Suppressor macrophage treated with lipopolysaccharide for 4 hours (primary cell): ENCODE results near the gene FILIP1L.
A peak's percentile ranks its signal among the peaks of the same experiment; 100 is the strongest.
"Not testable (repeated sequence)": the region's sequence is repeated elsewhere in the genome, so short reads cannot be mapped to it uniquely, and the experiment has no call there.

Source experiments
- DNase-seq: peaks from one replicate; pipeline ENCODE4 v3.0.0-alpha.2; 2020

Gene FILIP1L

DNA sequence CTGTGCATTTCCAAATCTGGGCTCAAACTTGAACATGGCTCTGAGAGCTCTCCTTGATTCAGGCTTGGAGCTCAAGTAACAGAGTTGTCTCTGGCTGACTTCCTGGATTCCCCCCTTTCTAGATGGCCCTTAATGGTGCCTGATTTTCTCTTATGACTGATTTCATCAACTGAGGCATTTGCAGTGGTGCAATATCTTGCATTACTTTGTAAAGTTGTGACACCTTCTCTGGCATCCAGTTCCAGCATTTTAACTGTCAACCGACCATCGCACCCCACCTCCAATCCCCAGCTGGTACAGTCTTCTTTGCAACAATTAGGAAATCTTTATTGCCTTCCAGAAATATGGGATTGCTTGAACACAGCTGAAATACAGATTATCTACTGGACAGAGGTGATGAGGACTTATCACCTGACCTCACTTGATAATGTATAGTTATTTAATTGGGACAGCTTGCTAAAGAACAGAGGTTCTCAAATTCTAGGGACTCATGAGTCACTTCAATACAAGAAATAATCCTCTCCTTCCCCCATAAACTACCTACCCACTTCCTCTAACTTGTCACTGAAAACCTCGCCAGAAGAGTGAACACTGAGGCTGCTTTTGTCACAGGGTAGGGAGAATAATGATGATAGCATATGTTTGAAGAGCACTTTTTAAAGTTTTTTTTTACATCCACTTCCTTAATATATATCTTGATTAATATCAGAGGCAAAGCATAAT is 41.8 kb downstream of the FILIP1L start:
- peak; percentile 62 for DNase-seq

DNA sequence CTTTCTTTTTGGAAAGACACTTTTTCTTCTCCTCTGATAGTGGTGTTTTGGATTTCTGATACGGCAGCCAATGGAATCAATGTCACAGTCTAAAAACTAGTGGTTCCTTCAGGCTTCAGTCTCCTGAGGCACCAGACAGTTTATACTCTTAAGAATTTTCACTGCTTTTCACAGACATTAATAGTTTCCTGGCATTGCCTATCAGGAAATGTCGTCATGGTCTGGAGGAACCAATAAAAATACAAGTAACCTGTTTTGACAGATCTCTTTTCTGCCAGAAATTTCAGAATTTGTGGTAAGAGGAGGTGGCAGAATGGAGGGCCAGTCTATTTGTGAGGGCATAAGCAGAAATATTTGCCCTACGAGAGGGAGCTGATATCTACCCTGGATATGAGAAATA is 44.8 kb downstream of the FILIP1L start:
- no peak for DNase-seq

DNA sequence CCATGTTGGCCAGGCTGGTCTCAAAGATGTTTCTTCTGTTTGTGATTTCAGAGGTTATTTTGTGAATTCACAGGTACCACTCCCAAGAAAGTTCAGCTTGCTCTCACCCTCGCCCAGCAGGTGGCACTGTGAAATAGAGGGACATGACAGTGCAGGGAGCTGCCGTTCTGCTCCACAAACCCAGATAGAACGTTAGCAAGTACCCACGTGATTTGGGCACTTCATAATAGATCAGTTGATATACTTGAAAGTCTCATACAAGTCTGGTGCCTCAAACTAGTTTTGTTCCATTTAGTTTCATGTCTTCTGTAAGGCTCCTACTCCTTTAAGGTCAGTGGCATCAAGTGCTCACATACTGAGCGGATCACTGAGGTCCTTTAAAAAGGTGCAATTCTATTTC is 45.5 kb downstream of the FILIP1L start:
- peak; percentile 56 for DNase-seq

DNA sequence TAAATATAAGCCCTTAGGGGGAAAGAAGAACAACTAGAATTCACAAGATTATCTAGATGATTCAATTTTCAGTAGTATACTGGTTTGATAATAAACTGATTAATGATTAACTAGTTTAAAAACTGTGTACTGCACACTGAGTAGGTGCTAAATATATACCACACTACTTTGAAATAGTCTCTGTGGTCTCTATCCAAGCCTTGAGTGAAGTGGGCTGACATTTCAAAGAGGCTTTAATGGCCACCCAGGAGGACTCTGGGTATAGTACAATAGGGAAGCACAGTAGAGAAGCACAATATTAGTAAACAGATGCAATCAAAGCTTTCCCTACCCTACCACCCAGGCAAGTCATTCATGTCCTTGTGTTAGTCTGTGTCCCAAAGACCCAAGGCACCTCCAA is 46.7 kb downstream of the FILIP1L start:
- DNase-seq, result no peak

DNA sequence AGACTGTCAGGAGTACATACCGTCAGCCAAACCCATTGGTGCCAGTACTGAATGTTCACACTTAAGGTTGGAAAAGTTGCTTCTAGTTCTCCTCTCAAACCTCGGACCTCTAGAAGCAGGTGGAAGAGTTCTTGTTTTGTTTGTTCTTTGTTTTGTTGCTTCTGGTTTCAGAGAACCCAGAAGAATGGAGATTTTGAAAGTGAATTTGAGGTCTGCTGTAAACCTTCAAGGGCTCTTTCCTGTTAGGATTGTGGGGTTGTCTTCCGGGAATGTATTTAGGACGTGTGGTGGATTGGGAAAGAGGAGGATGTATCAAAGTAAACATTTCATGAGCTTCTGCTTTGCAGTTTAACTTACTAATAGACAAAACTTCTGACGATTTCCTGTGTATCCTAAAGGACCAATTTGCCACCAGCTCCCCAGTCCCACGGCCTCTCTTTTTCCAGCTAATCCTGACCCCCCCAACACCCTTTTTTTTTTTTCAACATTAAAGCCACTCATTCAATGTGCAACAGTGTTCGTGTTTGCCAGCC is 50.3 kb downstream of the FILIP1L start:
- no peak for DNase-seq

DNA sequence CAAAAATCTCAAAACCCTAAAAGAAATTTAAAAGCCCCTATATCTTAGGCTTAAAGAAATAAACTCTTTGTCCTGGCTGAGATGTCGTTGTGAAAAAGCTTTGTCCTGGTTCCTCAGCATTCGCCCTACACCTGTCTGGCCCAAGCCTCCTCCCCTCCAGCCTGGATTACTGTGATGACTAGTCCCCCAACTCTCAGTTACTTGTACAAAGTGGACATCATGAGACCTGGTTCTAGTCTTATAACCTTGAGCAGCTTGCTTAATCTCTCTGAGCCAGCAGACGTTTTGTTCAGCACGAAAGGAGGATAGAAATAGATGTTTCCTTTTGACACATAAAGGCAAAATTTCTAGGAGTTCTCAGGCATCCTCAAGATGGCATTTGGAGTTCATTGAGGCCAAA is 51.6 kb downstream of the FILIP1L start:
- no peak for DNase-seq

DNA sequence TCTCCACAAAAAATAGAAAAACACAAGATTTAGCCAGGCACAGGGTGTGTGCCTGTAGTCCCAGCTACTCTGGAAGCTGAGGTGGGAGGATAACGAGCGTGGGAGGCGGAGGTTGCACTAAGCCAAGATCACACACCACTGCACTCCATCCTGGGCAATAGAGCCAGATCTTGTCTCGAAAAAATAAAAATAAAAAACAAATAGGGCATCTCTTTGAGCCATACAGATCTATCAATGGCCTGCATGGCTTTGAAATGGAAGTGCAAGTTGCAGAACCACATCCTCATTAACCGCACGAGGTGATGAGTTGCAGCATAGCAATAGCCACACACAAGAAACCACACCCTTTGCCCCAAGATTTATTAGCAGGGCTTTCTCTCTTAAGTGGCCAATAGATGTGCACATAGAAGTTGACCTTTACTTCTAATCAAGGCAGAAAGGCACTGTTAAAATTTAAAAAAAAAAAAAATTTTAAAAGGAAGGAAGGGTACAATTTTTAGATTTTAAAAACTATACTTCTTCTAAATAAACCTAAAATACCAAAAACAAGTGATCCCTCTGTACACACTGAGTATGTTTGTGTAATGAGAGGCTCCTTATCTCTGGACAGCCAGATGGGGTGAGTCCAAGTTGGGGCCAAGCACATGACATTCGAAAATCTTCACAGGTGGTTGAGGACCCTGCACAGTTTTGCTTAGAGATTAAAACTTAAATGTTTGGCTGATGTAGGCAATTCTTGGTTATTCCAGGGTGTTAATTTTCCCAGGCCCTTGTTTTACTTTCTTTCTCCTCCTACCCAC is 53.4 kb downstream of the FILIP1L start:
- peak; percentile 19 for DNase-seq

DNA sequence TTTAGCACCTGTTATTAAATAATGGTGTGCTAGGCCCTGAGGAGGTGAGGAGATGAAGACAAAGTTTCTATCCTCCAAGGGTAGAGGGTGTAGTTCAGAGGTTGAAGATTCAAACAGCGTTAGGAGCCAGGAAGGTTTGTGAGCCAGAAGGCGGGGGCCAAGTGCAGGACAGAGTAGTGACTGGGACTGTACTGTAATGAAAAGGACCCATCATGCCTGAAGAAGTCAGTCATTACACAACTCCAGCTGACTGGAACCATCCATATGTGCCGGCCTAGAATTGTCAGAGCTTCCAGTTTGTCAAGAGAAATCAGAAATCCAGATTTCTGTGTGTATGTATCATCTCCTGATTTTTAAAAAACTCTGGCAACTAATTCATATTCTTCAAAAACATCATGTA is 54.8 kb downstream of the FILIP1L start:
- no peak for DNase-seq

DNA sequence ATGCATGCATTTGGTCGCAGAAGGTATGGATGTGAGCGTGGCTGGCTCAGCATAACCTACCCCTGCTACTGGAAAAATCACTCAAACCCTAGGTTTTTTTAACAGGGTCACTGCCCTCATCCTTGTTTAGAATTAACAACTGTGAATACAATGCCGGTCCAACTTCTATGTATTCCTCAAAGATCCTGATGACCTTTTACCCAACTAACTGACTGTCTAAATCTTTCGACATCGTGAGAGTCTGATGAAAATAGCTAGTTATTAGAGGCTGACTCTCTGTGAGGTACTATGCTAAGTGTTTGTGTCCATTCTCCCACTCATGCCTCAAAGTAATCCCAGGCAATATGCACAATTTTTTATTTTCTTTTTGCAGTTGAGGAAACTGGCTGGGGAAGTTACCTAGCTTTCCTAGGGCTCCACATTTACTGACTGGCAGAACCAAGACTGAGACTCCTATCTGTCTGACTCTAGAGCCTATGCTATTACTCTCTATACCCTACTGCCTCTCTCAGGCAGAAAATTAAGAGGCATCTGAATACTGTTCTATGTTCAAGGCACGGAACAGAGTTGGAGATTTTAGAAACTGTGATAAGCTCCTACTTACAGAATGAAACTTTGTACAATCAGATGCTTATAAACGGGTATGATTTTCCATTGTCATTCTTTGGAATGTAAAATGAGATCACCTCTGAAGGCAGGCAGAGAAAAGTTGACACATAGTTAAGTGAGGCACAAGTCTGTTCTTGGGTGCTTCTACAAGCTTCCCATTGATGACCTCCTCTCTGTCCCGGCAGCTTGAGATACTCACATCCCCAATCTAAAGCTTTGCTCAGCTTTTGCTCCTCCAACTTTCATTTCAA is 56.4 kb downstream of the FILIP1L start:
- no peak for DNase-seq

DNA sequence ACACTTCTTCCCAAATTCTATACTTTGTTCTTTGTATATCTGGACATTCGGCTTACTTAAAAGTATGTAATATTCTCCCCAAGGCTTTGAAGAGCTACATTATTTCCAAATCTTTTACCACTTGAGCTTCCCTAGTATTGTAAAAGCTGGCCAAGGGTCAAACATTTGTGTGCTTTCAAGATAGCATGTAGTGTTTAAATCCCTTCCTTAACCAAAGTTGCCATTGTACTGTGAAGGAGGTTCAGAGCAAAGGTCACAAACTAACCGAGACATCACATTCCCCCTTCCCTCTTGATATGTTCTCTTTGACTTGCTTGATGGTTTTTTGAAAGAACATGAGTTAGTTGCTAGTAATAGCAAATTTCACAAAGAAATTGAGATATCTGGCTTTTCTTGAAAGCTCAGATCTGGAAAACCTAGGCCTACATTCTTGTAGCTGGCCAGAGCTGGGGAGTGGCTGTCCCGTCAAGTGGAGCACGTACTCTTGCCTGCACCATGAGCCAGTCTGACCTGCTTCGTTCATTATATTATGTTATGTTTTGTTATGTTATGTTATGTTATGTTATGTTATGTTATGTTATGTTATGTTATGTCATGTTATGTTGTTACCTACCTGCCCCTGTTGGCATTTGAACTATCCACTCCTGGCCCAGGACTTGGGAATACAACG is 60.2 kb downstream of the FILIP1L start:
- no peak for DNase-seq

DNA sequence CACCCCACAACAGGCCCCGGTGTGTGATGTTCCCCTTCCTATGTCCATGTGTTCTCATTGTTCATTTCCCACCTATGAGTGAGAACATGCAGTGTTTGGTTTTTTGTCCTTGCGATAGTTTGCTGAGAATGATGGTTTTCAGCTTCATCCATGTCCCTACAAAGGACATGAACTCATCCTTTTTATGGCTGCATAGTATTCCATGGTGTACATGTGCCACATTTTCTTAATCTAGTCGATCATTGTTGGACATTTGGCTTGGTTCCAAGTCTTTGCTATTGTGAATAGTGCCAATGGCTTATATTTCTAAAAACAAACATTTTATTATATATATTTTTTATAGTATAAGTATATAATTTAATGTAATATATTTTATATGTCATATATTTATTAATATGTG is 62.8 kb downstream of the FILIP1L start:
- DNase-seq, result not testable (repeated sequence)

DNA sequence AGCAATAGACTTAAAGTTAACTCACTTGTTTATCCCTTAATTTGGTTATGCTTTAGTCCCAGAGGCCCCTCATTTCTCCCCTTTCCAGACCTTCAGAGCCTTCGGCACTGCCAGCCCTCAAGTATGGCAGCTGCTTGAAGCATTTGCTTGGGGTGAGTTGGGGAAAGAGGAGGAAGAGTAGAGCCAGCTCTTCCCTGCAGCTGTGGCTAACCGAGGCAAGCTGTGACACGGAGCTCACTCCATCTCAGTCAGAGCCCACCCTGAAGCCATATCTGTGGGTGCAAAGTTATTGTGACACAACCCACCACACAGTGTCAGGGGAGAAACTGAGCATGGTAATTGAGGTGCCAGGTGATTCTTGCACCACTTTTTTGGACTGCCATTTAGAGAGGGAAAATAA is 66.1 kb downstream of the FILIP1L start:
- no peak for DNase-seq

DNA sequence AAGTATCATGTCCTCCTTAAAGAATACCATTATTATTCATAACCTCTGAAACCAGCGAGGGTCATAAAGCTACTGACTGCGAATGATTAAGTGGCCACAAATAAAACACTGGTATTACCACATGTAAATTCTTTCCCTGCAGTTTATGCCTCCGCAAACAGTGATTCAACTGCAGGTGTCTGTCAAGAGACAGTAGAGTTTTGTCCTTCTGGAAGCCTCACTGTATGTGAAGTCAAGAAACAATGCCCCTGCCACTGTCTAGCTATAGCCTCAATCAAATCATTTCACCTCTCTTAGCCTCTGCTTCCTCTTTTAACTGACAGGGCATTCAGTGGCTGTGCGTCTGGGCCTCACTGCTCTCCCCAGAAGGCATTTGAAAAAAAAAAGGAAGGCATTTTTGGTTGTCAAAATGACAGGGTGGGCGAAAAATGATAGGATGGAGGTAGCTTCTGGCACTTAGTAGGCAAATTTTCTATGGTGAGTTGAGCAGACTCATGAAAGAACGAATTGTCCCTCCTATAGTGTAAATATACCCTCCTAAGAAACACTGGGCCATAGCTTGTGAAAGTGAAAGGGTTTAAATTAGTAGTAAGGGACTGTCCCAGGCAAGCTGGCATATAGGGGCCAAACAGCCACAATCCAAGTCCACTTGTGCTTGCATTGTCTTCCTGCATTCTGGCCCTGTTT is 66.7 kb downstream of the FILIP1L start:
- DNase-seq, result peak; percentile 72

DNA sequence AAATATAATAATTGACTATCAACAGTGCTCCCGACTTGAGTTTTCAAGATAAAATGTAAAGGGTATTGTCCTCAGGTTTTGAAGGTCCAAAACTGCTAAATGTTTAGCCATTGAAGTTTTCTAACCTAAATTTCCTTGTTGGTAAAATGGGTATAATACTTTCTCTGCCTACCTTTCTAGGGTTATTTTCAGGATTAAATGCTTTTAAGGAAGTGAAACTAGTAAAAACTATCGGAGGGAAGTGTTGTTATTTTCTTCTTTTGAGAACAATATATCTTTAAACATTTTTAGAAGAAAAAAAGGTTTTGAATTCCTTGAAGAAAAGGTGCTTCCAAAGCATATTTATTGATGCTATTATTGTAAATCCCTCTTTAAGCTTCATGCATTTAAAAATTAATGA is 67.3 kb downstream of the FILIP1L start:
- DNase-seq, result no peak

DNA sequence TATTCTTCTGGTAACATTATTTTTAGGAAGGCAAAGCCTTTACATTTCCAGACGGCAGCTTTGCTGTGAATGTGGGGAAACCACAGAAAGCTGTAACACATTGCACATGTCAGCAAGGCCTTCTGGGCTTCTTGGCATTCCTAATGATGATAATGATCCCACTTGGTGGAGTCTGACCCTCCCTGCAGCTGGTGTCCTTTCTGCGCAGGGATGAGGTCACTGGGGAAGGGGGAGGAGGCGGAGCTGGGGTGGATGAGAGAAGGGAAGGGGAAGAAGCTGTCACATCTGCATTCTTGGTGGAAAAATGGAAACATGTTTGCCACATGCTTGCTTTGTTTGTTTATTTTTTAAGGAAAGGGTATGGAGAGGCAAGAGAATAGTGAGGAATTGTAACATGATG is 68.6 kb downstream of the FILIP1L start:
- peak; percentile 64 for DNase-seq

DNA sequence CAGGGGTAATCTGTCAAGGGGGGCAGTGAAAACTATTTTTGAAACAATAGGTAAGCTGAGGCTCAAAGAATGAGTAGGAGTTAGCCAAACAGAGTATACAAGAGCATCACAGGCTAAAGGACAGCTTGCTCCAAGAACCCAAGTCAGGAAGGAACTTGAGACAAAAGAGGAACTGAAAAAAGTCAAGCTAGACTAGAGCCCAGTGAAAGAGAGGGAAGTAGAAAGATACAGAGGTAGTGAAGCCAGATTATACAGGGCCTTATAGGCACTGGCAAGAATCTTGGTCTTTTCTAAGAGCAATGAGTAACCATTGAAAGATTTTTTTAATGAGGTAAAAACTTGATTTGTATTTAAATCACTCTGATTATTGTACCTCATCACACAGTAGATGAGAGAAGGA is 69.9 kb downstream of the FILIP1L start:
- peak; percentile 81 for DNase-seq

DNA sequence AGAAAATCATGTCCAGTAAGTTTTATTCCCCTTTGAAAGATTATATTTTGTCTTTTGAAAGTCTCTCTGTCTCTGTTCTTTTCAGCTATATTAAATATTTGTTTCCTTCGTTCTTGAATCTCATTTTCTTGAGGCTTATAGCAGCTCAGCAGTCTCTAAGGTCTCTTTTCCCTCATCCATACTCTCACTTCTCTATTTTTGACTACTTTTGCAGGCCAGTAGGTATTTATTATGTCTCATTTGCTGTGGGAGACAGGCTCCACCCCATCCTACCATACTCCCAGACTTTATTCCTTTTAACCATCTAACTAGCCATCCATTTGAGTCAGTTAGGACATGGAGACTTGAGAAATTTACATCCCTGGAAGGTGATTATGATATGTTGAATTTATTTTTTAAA is 71.0 kb downstream of the FILIP1L start:
- DNase-seq, result peak; percentile 28

DNA sequence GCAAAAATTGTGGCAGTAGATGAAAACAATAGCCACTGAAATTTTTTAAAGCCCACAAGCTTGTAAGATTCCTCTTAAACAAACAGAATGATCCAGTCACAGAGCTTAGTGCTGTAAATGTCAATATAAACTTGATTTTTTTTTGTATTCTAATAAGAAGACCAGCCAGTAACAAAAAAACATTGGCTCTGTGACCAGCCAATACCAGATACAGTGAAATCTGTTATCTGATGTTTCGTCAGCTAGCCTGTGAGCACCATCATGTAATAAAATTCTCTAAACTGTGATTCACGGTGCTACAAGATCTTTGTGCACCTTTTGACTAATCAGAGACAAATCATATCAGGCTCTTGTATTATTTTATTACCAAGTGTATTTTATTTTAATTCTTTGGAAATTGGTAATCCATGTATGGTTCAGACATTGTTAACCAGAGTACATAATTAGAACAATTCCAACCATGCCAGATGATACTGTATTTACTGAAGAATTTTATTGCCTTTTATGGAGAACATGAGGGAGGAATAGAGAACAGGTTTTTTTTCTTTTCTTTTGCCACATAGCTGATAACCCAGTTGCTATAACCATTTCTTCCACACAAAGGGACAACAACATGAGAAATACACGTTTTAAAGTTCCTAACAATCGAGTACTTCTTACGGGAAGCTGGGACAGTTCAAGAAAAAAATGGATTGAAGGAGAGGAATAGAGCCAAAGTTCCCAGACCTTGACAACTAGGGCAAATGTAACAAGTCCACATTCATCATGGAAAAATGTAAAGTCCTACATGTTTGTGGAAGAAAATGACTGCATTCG is 71.9 kb downstream of the FILIP1L start:
- no peak for DNase-seq

DNA sequence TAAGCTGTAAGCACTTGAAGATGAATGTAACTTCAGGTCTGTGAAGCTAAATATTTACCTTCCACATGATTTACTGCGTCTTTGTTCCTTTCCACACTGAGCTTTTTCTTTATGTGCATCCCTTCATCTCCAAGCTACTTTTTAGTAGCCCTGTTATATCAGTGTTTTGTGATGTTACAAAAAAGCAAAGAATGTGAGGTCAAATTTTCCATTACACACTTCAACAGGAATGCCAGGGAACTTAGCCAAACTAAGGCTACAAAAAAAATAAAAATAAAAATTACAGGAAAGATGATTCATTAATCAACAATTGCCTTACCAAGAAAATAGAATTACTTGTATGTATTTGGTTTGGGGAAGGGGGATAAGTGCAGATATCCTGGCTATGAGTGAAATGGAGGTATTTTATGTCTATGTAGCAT is 73.0 kb downstream of the FILIP1L start:
- no peak for DNase-seq

DNA sequence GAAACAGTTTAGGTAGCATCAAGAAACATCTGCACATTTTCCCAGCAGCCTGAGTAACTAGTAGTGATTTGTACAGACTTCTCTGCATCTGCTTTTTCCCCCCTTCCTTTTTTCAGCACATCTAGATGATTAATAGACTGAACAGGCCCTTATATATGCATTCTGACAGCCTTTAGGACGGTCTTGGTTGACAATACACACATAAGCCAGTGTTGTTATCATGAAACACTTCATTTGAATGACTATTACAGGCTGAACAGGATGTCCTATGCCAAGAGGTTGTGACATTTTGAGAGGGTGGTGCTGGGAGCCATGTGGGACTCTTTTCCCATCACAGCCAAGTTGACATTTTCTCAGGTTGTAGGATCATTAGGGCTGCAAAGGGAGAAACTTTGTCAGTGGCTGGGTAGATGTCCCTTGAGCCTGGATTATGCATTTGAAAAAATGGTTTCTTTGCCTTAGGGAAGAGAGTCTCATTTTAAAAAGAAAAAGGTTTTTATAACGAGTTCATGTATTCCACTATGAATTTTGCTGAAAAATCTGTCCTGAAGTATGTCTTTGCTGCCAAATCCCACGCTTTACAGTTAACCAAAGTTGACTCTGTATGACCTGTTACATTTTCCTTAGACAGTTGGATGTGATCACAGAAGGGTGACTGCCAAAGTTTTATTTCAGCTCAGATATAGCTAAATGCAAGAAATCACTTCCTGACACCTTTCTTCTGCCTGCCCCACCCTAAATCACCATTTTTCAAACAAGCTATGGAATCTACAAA is 73.7 kb downstream of the FILIP1L start:
- no peak for DNase-seq
